ENCODE measurements around the gene EBF3.

- TF ChIP-seq CTCF (conservative IDR thresholded peaks at IDR 0.05; ENCODE audit: low read depth, low read length) (no peak), EZH2 (IDR thresholded peaks at IDR 0.05; ENCODE audit: low read length, unreplicated experiment) (no peak)
These were observed 130.6 kb downstream of the EBF3 start for GRCh38 chr10:129833468-129833950.
